Activated CD8-positive, alpha-beta T cell treated with anti-CD3 and anti-CD28 coated beads, Interleukin-2, amount 10 ng/mL, durations not matched to agents 7 days and 5 days (primary cell): ENCODE data around the gene MINDY4. TPM values are rescaled to one million over a fixed set of nuclear protein-coding genes. Genes with fewer than 3 reads are reported as not detected.

Source experiments
- ATAC-seq: fragments of 150-1000 bp; cut with Tn5 transposase; one replicate; pipeline ENCODE4 v1.10.0; 2021; ENCODE audit warnings: moderate library complexity
- CTCF ChIA-PET: fragments of 350-600 bp; sonication (Branson Sonifier 250); formaldehyde crosslinking; loops from one replicate; lab custom pipeline; 2021; ENCODE audit warnings: antibody characterized with exemption; lab: Charles Lee
- POLR2A ChIA-PET: fragments of 350-600 bp; sonication (Branson Sonifier 250); formaldehyde crosslinking; loops from one replicate; lab custom pipeline; 2021; ENCODE audit warnings: antibody characterized with exemption; lab: Charles Lee
- DNase-seq: peaks from one replicate; pipeline ENCODE4 v3.0.0-alpha.2; 2020
- H3K27ac Mint-ChIP-seq: one replicate; pipeline ENCODE4 v1.8.0; 2021; ENCODE audit warnings: mild to moderate bottlenecking, mixed read lengths
- H3K27me3 Mint-ChIP-seq: one replicate; pipeline ENCODE4 v1.8.0; 2021; ENCODE audit warnings: low read depth, mixed read lengths
- H3K36me3 Mint-ChIP-seq: one replicate; pipeline ENCODE4 v1.8.0; 2021; ENCODE audit warnings: low read depth, mixed read lengths
- H3K4me1 Mint-ChIP-seq: one replicate; pipeline ENCODE4 v1.8.0; 2021; ENCODE audit warnings: low read depth, mixed read lengths
- H3K4me3 Mint-ChIP-seq: one replicate; pipeline ENCODE4 v1.8.0; 2021; ENCODE audit warnings: mild to moderate bottlenecking, mixed read lengths
- H3K9me3 Mint-ChIP-seq: one replicate; pipeline ENCODE4 v1.8.0; 2022; ENCODE audit warnings: mixed read lengths; ENCODE audit not compliant: insufficient read depth
- total RNA-seq, 2 experiments: library from RNA; stranded (reverse); gene quantifications; one replicate each; pipeline ENCODE4 v1.2.3, GENCODE V29; 2021

The MINDY4 gene
- total RNA-seq, 2 experiments from 2014 or later = 1.3 to 1.5 TPM

DNA sequence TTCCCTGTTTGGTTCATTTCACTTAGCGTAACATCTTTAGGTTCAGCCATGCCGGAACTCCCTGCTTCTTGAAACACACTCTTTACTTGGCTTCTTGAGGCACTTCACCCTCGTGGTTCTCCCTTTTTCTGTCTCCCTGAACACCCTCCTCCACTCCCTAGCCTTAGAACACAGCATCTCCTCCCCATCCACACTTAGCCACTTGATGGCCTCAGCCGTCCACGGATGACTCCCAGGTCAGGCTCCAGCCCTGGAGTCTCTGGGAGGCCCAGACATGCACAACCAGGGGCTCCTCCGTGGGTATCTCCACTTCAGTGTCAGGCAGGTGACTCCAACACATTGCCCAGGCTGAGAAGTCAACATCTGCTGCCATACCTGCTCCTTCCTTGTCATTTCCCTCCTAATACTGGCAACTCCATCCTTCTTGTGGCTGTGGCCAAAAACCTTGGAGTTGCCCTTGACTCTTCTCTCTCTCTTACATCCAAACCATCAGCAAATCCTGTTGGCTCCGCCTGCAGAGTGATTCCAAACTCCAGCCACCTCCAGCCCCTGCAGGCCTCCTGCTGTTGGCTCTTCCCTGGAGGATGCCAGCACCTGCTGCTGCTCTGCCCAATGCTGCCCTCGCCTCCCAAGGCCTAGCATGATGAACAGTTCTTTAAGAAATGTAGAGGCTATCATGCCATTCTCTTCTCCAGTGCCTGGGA lies 27.7 kb upstream of the MINDY4 start:
- H3K27ac Mint-ChIP-seq = no peak overlapping the region

DNA sequence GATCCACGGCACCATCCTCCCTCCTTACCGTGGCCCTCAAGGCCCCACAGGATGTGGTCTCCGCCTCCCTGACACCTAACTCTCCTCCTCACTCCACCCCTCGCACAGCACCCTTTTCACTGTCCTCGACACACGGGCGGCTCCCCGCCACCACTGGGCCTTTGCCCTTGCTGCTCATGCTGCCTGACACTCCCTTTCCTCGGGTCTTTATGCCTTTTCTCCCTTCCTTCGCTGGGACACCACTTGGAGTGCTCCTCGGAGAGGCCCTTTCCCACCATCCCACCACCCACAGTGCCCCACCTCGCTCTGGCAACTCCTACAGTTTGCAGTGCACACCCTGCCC lies 27.2 kb upstream of the MINDY4 start:
- Mint-ChIP-seq H3K9me3 (no peaks in the 10 kb centered on the region), H3K4me3 (no peak overlapping the region), H3K4me1 (peaks cover 11% of the 10 kb centered on the region), H3K27me3 (peaks cover 2% of the 10 kb centered on the region), H3K27ac (peak overlapping the region; percentile 22), H3K36me3 (no peaks in the 10 kb centered on the region)
- ATAC-seq (no peak), DNase-seq (no peak)
- CTCF ChIA-PET = interaction anchor here (1.3 kb wide), 1 partner anchor 17 kb away, joined by 3 read pairs; no protein-coding TSS in a partner anchor
- POLR2A ChIA-PET = no interaction called here

More for the DNA sequence above, 27.7 kb upstream of the MINDY4 start:
- Mint-ChIP-seq H3K36me3 (no peaks in the 10 kb centered on the region), H3K27me3 (peaks cover 2% of the 10 kb centered on the region), H3K9me3 (no peaks in the 10 kb centered on the region), H3K4me1 (peaks cover 17% of the 10 kb centered on the region), H3K4me3 (no peak overlapping the region)
- DNase-seq (no peak), ATAC-seq (no peak)
- CTCF ChIA-PET = no interaction called here
- POLR2A ChIA-PET = no interaction called here

DNA sequence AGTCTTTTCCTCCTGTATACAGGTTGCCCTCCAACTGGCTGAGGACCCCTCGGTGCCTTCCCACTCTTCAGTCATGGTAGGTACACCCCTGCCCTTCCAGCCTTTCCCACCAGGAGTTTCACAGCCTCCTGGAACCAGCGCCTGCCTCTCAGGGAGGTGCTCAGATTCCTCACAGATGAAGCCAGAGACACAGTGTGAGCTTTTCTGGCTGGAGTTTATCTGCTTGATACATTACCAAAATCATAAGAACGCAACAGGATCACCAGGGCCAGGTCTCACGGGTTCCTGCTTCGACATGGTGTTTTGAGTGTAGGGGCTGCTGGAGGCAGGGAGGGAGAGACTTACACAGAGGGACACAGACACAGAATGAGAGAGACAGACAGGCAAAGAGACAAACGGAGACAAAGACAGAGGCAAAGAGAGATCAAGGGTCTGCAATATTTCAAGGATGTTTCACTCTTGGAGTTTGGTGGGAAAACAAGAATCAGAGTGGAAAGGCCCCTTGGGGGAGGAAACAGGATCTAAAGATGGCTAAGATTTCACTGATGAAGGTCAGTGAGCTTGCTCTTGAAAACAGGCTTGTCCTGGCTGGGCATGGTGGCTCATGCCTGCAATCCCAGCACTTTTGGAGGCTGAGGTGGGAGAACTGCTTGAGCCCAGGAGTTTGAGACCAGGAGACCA lies 25.8 kb upstream of the MINDY4 start:
- POLR2A ChIA-PET = interaction anchor here (0.6 kb wide), 2 partner anchors 65 to 222 kb away, joined by 3 read pairs; no protein-coding TSS in a partner anchor
- CTCF ChIA-PET = interaction anchor here (1.3 to 1.6 kb wide), 2 partner anchors 19 to 42 kb away, joined by 3 to 4 read pairs; no protein-coding TSS in a partner anchor
- ATAC-seq (no peak), DNase-seq (no peak)
- H3K9me3 Mint-ChIP-seq = no peaks in the 10 kb centered on the region
- no peak overlapping the region for H3K4me3 Mint-ChIP-seq
- H3K27me3 Mint-ChIP-seq = peaks cover 2% of the 10 kb centered on the region
- H3K36me3 Mint-ChIP-seq = no peaks in the 10 kb centered on the region
- no peak overlapping the region for H3K27ac Mint-ChIP-seq
- H3K4me1 Mint-ChIP-seq = peaks cover 10% of the 10 kb centered on the region

DNA sequence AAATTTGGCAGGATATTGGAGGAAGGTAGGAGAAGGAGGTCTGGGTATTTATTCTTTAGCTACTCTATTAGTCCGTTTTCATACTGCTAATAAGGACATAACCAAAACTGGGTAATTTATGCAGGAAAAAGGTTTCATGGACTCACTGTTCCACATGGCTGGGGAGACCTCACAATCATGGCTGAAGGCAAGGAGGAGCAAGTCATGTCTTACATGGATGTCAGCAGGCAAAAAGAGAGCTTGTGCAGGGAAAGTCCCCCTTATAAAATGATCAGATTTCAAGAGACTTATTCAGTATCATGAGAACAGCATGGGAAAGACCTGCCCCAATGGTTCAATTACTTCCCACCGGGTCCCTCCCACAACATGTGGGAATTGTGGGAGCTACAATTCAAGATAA lies 21.2 kb upstream of the MINDY4 start:
- DNase-seq (no peak), ATAC-seq (no peak)
- POLR2A ChIA-PET = interaction anchor here (0.6 kb wide), 1 partner anchor 38 kb away, joined by 3 read pairs; no protein-coding TSS in a partner anchor
- Mint-ChIP-seq H3K36me3 (no peaks in the 10 kb centered on the region), H3K4me3 (no peak overlapping the region), H3K9me3 (no peaks in the 10 kb centered on the region), H3K4me1 (no peaks in the 10 kb centered on the region), H3K27ac (no peak overlapping the region), H3K27me3 (peaks cover 2% of the 10 kb centered on the region)
- CTCF ChIA-PET = interaction anchor here (2.9 kb wide), 1 partner anchor 10 kb away, joined by 12 read pairs; no protein-coding TSS in a partner anchor

DNA sequence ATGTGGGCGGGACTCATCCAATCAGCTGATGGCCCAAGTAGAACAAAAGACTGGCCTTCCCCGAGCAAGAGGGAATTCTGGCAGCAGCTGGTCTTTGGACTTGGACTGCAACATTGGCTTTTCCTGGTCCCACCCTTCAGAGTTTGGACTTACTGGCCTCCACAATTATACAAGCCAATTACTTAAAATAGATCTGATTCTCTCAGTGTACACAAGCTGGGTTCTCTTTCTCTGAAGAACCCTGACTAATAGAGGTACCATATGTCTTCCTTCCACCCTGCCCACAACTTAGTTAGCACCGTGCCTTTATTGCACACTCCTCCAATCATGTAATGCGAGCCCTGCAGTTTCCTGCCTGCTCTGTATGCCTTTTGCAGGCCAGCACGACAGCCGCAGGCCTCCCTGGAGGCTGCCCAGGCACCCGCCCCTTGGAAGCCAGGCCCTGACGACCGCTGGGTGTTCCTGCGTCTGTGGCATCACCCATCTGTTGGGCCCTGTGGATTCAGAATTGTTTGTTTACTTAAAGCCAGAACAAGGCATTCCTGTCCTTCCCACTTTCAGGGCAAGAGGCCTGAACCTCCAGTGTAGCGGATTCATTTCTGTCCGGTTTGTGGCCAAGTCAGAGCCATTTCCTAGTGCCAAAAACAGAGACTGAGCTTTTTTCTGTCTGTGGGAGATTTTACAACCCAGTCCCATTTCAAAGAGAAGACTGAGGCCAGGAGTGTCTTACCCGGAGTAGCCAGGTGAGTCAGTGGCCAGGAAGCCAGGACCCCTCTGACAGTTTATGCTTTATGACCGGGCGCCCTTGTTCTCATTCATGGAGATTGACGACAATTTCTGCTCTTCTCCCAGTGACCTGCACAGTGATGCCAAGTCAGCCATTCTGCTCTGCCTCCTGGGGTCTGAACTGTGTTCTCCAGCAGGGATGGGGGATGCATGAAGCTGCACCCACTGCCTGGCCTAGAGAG lies 20.2 kb upstream of the MINDY4 start:
- Mint-ChIP-seq H3K36me3 (no peaks in the 10 kb centered on the region), H3K27ac (no peak overlapping the region), H3K4me3 (no peak overlapping the region), H3K9me3 (no peaks in the 10 kb centered on the region), H3K27me3 (peaks cover 2% of the 10 kb centered on the region), H3K4me1 (no peaks in the 10 kb centered on the region)
- DNase-seq = no peak
- ChIA-PET CTCF (interaction anchor here (2.9 kb wide), 1 partner anchor 11 kb away, joined by 12 read pairs; no protein-coding TSS in a partner anchor), POLR2A (no interaction called here)
- ATAC-seq = no peak

DNA sequence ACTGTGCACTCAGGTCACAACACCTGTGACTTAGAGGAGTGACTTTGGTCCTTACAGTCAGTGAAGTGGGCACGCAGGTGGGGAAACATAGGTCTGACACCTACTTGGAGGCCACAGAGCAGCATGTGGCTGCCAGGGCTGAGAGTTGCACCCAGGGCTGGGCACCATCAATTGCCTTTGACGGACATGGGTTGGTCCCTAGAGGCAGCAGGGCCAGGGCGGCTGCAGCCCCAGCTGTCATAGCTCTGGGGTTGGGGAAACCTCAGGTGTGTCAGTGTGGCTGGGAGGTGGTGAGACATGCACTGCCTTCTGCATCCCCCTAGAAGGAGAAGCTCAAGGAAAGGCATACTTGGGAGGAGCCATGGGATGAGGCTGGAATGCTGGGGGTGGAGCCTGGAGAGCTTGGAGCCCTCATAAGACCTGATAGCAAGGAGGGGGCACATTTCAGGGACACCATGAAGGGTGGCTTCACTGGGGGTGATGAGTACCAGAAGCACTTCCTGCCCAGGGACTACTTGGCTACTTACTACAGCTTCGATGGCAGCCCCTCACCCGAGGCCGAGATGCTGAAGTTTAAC lies 19.4 kb upstream of the MINDY4 start, which contains the start of gene INMT:
Gene INMT, plus strand, starts transcription at position 440 of the 578 bp plus-strand sequence. Its CDS starts 16 bp downstream, at position 456.
- CTCF ChIA-PET = no interaction called here
- H3K27ac Mint-ChIP-seq = peak within 1 kb of the TSS; percentile 22
- ATAC-seq (no peak), DNase-seq (no peak)
- H3K27me3 Mint-ChIP-seq = peaks cover 2% of the 10 kb centered on the region
- POLR2A ChIA-PET = no interaction called here
- no peak within 1 kb of the TSS for H3K4me3 Mint-ChIP-seq
- H3K4me1 Mint-ChIP-seq = no peaks in the 10 kb centered on the region
- no peaks in the 10 kb centered on the region for H3K36me3 Mint-ChIP-seq
- no peaks in the 10 kb centered on the region for H3K9me3 Mint-ChIP-seq

DNA sequence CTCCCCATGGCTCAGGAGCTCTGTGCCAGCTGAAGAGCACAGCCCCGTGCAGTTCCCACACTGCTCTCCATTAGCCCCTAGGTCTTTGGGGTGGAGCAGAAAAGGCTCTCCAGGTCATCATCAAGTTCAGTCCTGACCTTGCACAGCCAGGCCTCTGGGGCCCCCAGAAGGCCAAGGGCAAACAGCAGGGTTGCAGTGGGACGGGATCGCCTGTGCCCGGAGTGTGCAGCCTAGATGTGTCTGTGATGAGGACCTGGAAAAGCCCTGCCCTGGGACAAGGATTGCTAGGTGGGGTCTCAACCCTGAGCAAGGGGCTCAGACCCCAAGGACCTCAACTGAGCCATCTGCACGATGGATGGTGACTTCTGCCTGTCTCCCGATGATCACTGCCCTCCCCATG lies 18.7 kb upstream of the MINDY4 start:
- no peaks in the 10 kb centered on the region for H3K36me3 Mint-ChIP-seq
- no peak for ATAC-seq
- no peaks in the 10 kb centered on the region for H3K9me3 Mint-ChIP-seq
- no peak overlapping the region for H3K4me3 Mint-ChIP-seq
- H3K27ac Mint-ChIP-seq = no peak overlapping the region
- no peaks in the 10 kb centered on the region for H3K27me3 Mint-ChIP-seq
- POLR2A ChIA-PET = no interaction called here
- no peaks in the 10 kb centered on the region for H3K4me1 Mint-ChIP-seq
- no peak for DNase-seq
- CTCF ChIA-PET = no interaction called here

DNA sequence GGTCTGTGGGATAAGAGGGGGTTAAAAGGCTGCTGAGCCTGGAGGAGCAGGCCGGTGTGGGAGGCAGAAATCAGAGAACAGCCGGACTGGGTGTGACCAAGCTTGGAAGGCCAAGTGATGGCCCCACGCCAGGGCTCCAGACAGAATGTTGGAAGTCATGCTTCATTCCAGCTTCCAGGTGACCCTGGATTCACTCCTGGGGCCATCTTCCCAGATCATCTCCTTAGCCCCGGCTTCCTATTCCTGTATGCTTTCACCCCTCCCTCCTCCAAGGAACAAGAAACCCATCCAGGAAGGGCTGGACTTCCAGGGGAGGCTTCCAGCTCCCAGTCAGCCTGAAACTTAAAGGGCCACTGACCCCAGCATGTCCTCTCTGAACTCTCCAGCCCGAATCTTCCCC lies 18.2 kb upstream of the MINDY4 start:
- ChIA-PET CTCF (no interaction called here), POLR2A (no interaction called here)
- Mint-ChIP-seq H3K27me3 (peaks cover 2% of the 10 kb centered on the region), H3K9me3 (no peaks in the 10 kb centered on the region), H3K4me3 (no peak overlapping the region), H3K4me1 (no peaks in the 10 kb centered on the region), H3K27ac (no peak overlapping the region), H3K36me3 (no peaks in the 10 kb centered on the region)
- DNase-seq = no peak
- no peak for ATAC-seq

DNA sequence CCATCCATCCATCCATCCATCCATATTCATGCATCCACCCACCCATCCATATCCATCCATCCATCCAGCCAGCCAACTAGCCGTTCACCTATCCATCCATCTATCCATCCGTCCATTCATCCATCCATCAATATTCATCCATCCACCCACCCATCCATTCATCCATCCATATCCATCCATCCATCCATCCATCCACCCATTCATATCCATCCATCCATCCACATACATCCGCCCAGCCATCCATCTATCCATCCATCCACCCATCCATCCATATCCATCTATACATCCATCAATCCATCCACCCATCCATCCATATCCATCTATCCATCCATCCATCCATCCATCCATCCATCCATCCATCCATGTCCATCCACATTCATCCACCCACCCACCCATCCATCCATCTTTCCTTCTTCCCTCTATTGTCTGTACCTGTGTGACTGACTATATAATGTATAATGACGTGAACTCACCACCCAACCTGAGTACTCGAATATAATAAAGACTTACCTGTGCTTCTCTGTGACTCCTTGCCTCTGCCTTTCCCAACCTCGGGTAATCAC lies 16.8 kb upstream of the MINDY4 start:
- no peaks in the 10 kb centered on the region for H3K9me3 Mint-ChIP-seq
- no peak overlapping the region for H3K4me3 Mint-ChIP-seq
- H3K36me3 Mint-ChIP-seq = no peaks in the 10 kb centered on the region
- H3K4me1 Mint-ChIP-seq = no peaks in the 10 kb centered on the region
- ATAC-seq (no peak), DNase-seq (no peak)
- H3K27ac Mint-ChIP-seq = no peak overlapping the region
- ChIA-PET POLR2A (no interaction called here), CTCF (no interaction called here)
- H3K27me3 Mint-ChIP-seq = peaks cover 2% of the 10 kb centered on the region

DNA sequence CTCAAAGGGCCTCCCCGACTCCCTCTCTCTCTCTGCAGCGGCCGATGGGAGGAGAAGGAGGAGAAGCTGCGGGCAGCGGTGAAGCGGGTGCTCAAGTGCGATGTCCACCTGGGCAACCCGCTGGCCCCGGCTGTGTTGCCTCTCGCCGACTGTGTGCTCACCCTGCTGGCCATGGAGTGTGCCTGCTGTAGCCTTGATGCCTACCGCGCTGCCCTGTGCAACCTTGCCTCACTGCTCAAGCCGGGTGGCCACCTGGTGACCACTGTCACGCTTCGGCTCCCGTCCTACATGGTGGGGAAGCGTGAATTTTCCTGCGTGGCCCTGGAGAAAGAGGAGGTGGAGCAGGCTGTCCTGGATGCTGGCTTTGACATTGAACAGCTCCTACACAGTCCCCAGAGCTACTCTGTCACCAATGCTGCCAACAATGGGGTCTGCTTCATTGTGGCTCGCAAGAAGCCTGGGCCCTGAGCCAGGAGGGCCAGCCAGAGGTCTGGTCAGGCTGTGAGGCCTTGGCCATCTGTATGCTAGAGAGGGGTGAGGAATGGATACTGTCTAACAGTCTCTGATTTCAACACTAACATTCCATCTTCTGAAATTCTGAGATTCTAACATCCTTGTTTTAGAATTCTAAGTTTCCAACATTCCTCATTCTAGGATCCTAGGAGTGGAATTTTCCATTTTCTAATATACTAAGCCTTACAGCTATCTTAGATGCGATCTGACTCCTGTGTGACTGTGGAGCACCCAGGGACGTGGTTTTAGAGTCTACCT lies 15.6 kb upstream of the MINDY4 start:
- POLR2A ChIA-PET = no interaction called here
- Mint-ChIP-seq H3K4me3 (no peak overlapping the region), H3K9me3 (no peaks in the 10 kb centered on the region), H3K4me1 (no peaks in the 10 kb centered on the region), H3K27me3 (peaks cover 5% of the 10 kb centered on the region), H3K27ac (no peak overlapping the region), H3K36me3 (no peaks in the 10 kb centered on the region)
- DNase-seq = no peak
- CTCF ChIA-PET = no interaction called here
- ATAC-seq = no peak
